ENCODE results near the gene EDC3. TPM values are rescaled to one million over a fixed set of nuclear protein-coding genes. Genes with fewer than 3 reads are reported as not detected.
"Not testable (repeated sequence)": the region's sequence is repeated elsewhere in the genome, so short reads cannot be mapped to it uniquely, and the experiment has no call there.

The EDC3 gene
- total RNA-seq, 1 donor from 2014 or later = 50.2 TPM

DNA sequence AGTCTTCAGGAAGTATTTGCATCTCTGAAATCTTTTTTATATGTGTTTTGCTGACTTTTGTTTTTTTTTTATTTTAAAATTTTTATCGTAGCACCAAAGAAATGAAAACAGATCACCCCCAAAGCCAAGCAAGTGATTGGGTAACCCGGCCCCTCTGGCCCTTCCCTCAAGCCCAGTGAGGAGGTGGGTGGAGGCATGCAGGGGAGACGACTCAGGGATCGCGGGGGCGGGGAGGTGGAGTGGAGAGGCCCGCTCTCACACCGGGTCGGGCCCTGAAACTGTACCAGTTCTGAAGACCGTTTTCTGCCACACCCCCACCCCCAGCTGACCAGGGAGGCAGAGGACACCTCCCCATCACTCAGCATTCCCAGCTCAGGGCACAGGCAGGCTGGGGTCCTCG is 99.1 kb downstream of the EDC3 start:
- H3K27ac Mint-ChIP-seq; intact Hi-C loops (cut with micrococcal nuclease); H3K9me3 Mint-ChIP-seq; H3K27me3 Mint-ChIP-seq; DNase-seq; H3K4me3 Mint-ChIP-seq: not testable (repeated sequence)
- H3K36me3 Mint-ChIP-seq (ENCODE audit: low read depth) = peaks cover 33% of the 10 kb centered on the region
- peaks cover 20% of the 10 kb centered on the region for H3K4me1 Mint-ChIP-seq

GRCh38 chr15:74595271-74595670 is 100.6 kb downstream of the EDC3 start:
- H3K4me1 Mint-ChIP-seq = peaks cover 20% of the 10 kb centered on the region
- no peak overlapping the region for H3K4me3 Mint-ChIP-seq
- H3K36me3 Mint-ChIP-seq (ENCODE audit: low read depth) = peaks cover 41% of the 10 kb centered on the region
- peak overlapping the region; percentile 30 for H3K27ac Mint-ChIP-seq
- intact Hi-C loops (cut with micrococcal nuclease) = no loop called here
- H3K27me3 Mint-ChIP-seq = no peaks in the 10 kb centered on the region
- DNase-seq = no peak
- H3K9me3 Mint-ChIP-seq = no peaks in the 10 kb centered on the region

DNA sequence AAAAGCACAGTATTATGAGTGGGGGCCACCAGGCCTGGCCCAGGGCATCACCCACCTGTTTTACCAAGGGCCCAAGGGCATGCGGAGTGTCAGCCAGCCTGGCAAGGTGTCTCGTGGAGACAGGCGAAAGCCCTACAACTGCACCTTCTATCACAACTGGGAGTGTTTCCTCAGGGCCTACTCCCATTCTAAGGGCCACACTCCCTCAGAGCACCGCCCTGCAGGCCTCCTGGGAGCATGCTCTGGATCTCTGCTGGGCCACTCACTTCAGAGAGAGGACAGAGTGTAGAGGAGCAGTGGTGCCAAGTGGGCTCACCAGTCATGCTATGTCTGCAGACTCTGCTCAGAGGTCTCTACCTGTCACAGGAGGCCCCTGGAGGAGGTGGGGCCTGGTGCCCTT is 101.4 kb downstream of the EDC3 start:
- Mint-ChIP-seq H3K9me3 (no peaks in the 10 kb centered on the region), H3K4me3 (no peak overlapping the region), H3K4me1 (peaks cover 19% of the 10 kb centered on the region), H3K27ac (no peak overlapping the region), H3K27me3 (no peaks in the 10 kb centered on the region), H3K36me3 (ENCODE audit: low read depth) (peaks cover 47% of the 10 kb centered on the region)
- DNase-seq = peak; percentile 56
- intact Hi-C loops (cut with micrococcal nuclease) = no loop called here

GRCh38 chr15:74593122-74593521 is 102.7 kb downstream of the EDC3 start:
- Mint-ChIP-seq H3K9me3 (no peaks in the 10 kb centered on the region), H3K36me3 (ENCODE audit: low read depth) (peaks cover 46% of the 10 kb centered on the region), H3K4me3 (no peak overlapping the region), H3K4me1 (peaks cover 8% of the 10 kb centered on the region), H3K27me3 (no peaks in the 10 kb centered on the region), H3K27ac (peak overlapping the region; percentile 34)
- intact Hi-C loops (cut with micrococcal nuclease) = no loop called here
- DNase-seq = no peak

- Mint-ChIP-seq H3K9me3 (no peaks in the 10 kb centered on the region), H3K27me3 (no peaks in the 10 kb centered on the region), H3K4me1 (peaks cover 3% of the 10 kb centered on the region), H3K36me3 (ENCODE audit: low read depth) (peaks cover 44% of the 10 kb centered on the region), H3K27ac (no peak overlapping the region), H3K4me3 (no peak overlapping the region)
- no peak for DNase-seq
- intact Hi-C loops (cut with micrococcal nuclease) = no loop called here
These were observed 103.6 kb downstream of the EDC3 start for GRCh38 chr15:74592222-74592621.

GRCh38 chr15:74589826-74590225 is 106.0 kb downstream of the EDC3 start:
- H3K27ac Mint-ChIP-seq = no peak overlapping the region
- no peaks in the 10 kb centered on the region for H3K9me3 Mint-ChIP-seq
- peaks cover 49% of the 10 kb centered on the region for H3K36me3 Mint-ChIP-seq (ENCODE audit: low read depth)
- no peak for DNase-seq
- no peak overlapping the region for H3K4me3 Mint-ChIP-seq
- no peaks in the 10 kb centered on the region for H3K27me3 Mint-ChIP-seq
- no peaks in the 10 kb centered on the region for H3K4me1 Mint-ChIP-seq
- intact Hi-C loops (cut with micrococcal nuclease) = no loop called here

DNA sequence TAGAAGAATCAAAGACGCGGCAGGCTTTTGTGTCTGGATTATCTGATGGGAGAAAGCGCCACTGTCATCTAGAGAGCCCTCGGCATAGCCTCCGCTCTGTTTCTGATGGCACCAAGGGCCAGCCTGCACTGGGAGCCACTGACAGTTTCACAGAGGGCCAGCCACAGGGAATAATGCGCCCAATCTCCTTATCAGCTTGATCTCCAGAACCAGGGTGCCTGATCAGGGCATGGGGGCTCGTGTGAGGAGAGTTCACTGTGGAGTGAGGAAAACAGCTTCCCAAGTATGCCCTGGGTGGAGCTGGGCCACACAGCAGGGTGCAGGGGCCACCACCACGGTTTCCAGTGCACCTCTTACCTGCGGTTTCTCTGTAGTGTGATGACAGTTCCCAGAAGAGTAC is 110.0 kb downstream of the EDC3 start:
- Mint-ChIP-seq H3K27me3 (no peaks in the 10 kb centered on the region), H3K36me3 (ENCODE audit: low read depth) (peaks cover 35% of the 10 kb centered on the region), H3K9me3 (no peaks in the 10 kb centered on the region), H3K27ac (no peak overlapping the region), H3K4me3 (no peak overlapping the region), H3K4me1 (peaks cover 4% of the 10 kb centered on the region)
- intact Hi-C loops (cut with micrococcal nuclease) = no loop called here
- no peak for DNase-seq

- H3K4me3 Mint-ChIP-seq = no peak overlapping the region
- H3K27ac Mint-ChIP-seq = no peak overlapping the region
- intact Hi-C loops (cut with micrococcal nuclease) = no loop called here
- no peak for DNase-seq
- H3K36me3 Mint-ChIP-seq (ENCODE audit: low read depth) = peaks cover 30% of the 10 kb centered on the region
- no peaks in the 10 kb centered on the region for H3K9me3 Mint-ChIP-seq
- peaks cover 4% of the 10 kb centered on the region for H3K4me1 Mint-ChIP-seq
- H3K27me3 Mint-ChIP-seq = no peaks in the 10 kb centered on the region
These were observed 110.6 kb downstream of the EDC3 start for GRCh38 chr15:74585191-74585590.

DNA sequence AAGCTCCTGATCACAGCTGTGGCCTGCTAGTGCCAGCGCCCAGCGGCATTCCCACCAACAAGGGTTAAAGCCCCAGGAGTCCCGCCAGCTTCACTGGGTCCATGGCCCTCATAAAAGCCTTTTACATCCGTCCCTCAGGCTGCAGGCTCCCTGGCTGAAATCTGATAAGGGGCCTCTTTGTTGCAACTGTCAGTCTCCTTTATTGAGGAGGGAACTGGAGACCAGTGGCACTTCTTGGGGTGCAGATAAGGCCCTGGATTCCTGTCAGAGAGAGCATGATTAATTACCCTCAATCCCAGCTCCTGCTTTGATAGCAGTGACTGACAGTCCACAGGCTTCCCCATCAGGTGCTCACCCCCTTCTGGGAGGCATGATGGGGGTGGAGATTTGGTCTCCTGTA is 111.0 kb downstream of the EDC3 start:
- peaks cover 4% of the 10 kb centered on the region for H3K4me1 Mint-ChIP-seq
- no peak overlapping the region for H3K27ac Mint-ChIP-seq

DNA sequence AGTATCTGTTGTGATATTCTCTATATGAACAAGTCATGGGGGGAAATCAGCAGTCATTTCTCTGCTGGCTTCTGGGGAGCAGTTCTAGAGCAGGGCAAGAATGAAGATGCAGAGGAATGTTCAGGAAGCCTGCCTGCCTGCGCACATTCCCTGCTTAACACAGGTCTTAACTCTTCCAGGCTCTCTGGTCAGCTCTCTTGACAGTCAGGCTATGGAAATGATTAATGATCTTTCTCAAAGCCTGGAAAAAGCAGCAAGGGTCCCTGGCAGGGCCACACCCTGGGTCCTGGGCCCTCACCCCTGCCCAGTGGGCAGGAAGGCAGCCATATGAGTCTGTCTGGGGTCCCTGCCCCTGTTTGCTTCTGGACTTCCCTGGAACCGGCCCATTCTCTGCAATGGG is 111.6 kb downstream of the EDC3 start:
- no peak overlapping the region for H3K4me3 Mint-ChIP-seq
- H3K27me3 Mint-ChIP-seq = no peaks in the 10 kb centered on the region
- intact Hi-C loops (cut with micrococcal nuclease) = no loop called here
- peaks cover 4% of the 10 kb centered on the region for H3K4me1 Mint-ChIP-seq
- no peaks in the 10 kb centered on the region for H3K9me3 Mint-ChIP-seq
- peak overlapping the region; percentile 20 for H3K27ac Mint-ChIP-seq
- no peak for DNase-seq
- H3K36me3 Mint-ChIP-seq (ENCODE audit: low read depth) = peaks cover 30% of the 10 kb centered on the region

More for the DNA sequence above, 111.0 kb downstream of the EDC3 start:
- Mint-ChIP-seq H3K27me3 (no peaks in the 10 kb centered on the region), H3K36me3 (ENCODE audit: low read depth) (peaks cover 28% of the 10 kb centered on the region), H3K4me3 (no peak overlapping the region), H3K9me3 (no peaks in the 10 kb centered on the region)
- no peak for DNase-seq
- intact Hi-C loops (cut with micrococcal nuclease) = no loop called here

Other genes starting within 250 kb of the EDC3 start
- 53.5 and 62.1 TPM in 2 replicates for gene UBL7, start 234.9 kb downstream of the EDC3 start, total RNA-seq
- 31.1 and 33.9 TPM in 2 replicates for gene ARID3B, start 154.8 kb downstream of the EDC3 start, total RNA-seq
- 112 and 113 TPM in 2 replicates for gene CLK3, start 80.2 kb downstream of the EDC3 start, total RNA-seq
- 0.31 and 0.42 TPM in 2 replicates for gene CYP1A1, start 29.5 kb upstream of the EDC3 start, total RNA-seq
- gene CYP1A2, start 52.8 kb upstream of the EDC3 start, total RNA-seq = not detected in 2 replicates
- gene CSK, start 86.1 kb upstream of the EDC3 start, total RNA-seq = 332 and 340 TPM in 2 replicates
- 0.33 and 0.36 TPM in 2 replicates for gene LMAN1L, start 116.8 kb upstream of the EDC3 start, total RNA-seq
- 0.09 TPM in 2 replicates for gene CPLX3, start 130.6 kb upstream of the EDC3 start, total RNA-seq
- gene ULK3, start 147.1 kb upstream of the EDC3 start, total RNA-seq = 52.6 and 57.3 TPM in 2 replicates
- gene SCAMP2, start 177.3 kb upstream of the EDC3 start, total RNA-seq = 89.4 and 94.8 TPM in 2 replicates
- 63.9 and 64.4 TPM in 2 replicates for gene MPI, start 194.0 kb upstream of the EDC3 start, total RNA-seq
- 68.0 and 82.0 TPM in 2 replicates for gene FAM219B, start 210.8 kb upstream of the EDC3 start, total RNA-seq
- gene COX5A, start 242.0 kb upstream of the EDC3 start, total RNA-seq = 314 and 317 TPM in 2 replicates